GM10847 (cell line): Measurements from ENCODE around the gene IGHMBP2.

Source experiments
- POLR2A ChIP-seq: IDR thresholded peaks from 2 replicates; pipeline ENCODE4 v1.6.1; 2011; ENCODE audit not compliant: insufficient read length; ENCODE audit errors: extremely low read depth

IGHMBP2 gene

DNA sequence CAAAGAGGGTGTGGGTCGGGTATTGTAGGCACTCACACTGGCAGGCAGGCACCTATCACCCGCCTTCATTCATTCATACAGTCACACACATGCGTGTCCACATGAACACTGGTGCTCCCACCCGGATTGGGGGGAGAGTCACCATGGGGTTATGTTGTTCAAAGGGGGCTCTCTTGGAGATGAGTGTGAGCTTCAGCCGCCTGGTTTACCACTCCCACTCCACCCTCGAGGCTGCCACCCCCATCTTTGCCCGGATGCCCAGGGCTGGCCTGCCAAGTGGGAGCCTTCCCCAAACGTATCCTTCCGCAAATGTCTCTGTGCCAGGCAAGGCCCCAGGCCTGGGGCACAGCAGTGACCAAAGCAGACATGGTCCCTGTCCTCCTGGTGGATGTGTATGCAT, 54.5 kb downstream of the IGHMBP2 start:
- TF ChIP-seq POLR2A: no peak

GRCh38 chr11:68959465-68960293, 56.0 kb downstream of the IGHMBP2 start:
- no peak for TF ChIP-seq POLR2A

DNA sequence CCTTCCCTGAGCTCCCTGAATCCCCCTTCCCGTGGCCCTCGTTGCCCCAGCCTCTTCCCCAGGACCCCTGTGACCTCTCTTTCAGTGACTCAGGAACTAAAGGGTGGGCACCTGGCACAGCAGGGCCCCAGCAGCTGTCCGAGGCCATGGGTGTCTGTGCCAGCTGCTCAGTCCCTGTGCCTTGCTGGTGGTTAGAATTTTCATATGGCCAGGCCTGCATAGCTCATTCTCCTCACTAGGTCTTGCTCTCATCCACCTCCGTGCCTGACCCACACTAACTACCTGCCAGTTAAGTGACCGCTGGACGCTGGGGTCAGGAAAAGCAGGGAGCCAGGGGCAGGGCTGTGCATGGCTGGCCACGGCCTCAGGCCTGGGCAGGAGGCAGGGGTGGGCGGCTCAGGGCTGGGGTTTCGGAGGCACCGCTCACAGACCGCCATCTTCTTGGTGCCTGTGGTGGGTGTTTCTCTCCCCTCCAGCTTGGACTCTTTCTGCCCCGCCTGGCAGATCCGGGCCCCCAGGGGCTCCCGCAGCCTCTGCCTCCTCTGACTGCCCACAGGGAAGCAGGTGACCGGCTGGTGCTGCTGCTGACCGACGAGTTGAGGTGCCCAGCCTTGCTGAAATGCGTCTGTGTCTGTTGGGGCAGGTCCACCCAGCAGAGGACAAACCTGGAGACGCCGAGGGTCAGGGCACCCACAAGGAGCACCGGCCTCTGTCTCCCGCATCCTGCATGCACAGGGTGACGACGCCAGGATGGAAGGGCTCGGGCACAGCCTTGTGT, 56.8 kb downstream of the IGHMBP2 start:
- TF ChIP-seq POLR2A: no peak

DNA sequence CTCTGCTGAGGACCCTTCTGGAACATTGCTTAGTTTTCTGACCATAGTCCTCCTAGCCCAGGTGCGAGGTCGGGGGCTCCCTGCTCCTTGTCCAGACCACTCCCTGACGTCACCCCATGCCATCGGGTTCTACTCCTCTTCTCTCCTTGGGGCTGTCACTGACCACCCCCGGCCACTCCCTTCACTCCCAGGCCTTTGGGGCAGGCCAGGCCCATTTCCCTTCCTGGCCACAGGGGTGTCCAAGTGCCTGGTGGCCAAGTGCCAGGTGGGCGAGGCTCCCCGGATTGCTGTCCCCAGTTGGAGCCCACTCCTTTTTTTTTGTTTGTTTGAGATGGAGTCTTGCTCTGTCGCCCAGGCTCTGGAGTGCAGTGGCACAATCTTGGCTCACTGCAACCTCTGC, 57.6 kb downstream of the IGHMBP2 start:
- TF ChIP-seq POLR2A: no peak

GRCh38 chr11:68962527-68963250, 59.0 kb downstream of the IGHMBP2 start:
- no peak for TF ChIP-seq POLR2A

- TF ChIP-seq POLR2A: no peak
Measured at GRCh38 chr11:68963779-68964178, 60.1 kb downstream of the IGHMBP2 start.

- TF ChIP-seq POLR2A: no peak
Measured at GRCh38 chr11:68965901-68966853, 62.5 kb downstream of the IGHMBP2 start.

DNA sequence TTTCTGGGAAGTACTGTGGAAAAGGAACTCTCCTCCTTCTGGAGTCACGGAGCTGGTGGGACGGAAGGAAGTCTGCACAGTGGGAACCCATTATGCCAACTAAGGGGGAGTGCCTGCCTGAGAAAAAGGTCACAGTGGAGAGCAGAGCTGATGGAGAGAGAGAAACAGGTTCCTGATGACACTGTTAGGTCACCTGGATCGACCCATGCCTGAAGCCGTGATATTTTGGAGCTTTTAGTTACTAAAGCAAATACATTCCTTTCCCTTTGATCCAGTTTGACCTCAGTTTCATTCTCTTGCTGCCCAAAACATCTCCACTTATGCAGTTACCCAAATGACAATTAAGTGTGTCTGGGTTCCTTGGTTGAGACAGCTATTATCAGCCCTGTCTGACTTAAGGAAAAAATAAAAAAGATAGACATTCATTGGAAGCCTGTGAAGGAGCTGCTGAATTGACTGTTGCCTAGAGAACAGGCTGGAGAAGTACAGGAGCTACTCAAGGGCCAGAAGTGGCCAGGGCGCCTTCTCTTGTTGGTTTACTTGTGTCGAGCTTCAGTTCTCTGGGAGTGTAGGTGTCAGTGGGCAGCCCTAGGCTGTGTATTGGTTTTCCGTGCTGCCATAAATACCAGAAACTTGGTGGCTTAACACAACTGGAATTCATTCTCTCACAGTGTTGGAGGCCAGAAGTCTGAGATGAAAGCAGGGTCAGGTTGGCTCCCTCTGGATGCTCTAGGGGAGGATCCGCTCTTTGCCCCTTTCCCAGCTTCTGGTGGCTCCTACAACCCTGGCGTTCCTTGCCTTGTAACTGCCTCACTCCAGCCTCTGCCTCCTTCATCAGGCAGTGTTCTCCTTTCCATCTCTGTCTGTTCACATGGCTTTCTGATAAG, 63.4 kb downstream of the IGHMBP2 start:
- TF ChIP-seq POLR2A: no peak

- no peak for TF ChIP-seq POLR2A
Measured at GRCh38 chr11:68968306-68969250, 64.9 kb downstream of the IGHMBP2 start.

GRCh38 chr11:68969386-68969785, 65.7 kb downstream of the IGHMBP2 start:
- TF ChIP-seq POLR2A: no peak

- no peak for TF ChIP-seq POLR2A
Measured at GRCh38 chr11:68970921-68971636, 67.4 kb downstream of the IGHMBP2 start.

DNA sequence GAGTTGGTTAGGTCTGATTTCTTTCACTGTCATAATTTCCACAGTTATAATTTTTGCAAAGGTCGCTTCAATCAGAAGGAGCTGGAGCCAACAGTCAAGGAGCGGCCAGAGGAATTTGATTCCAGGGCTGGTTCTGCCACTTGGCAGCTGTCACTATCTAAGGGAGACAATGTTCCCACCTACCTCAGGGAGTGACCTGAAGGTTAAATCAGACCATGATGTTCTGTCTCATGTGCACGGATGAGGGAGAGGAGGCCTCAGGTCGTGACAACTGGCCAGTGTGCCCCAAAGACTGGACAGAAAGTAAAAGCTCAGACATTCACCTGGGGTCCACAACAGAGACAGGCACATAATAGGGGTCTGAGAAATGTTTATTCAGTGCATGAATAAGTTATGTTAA, 69.5 kb downstream of the IGHMBP2 start:
- TF ChIP-seq POLR2A: no peak
